Activated CD8-positive, alpha-beta memory T cell treated with anti-CD3 and anti-CD28 coated beads, Interleukin-2, amount 50 U/mL, for 4 hours (primary cell): ENCODE measurements around the gene TIE1.
A peak's percentile ranks its signal among the peaks of the same experiment; 100 is the strongest.

Experiments
- DNase-seq: peaks from one replicate; pipeline ENCODE4 v3.0.0-alpha.2; 2020

TIE1 gene

DNA sequence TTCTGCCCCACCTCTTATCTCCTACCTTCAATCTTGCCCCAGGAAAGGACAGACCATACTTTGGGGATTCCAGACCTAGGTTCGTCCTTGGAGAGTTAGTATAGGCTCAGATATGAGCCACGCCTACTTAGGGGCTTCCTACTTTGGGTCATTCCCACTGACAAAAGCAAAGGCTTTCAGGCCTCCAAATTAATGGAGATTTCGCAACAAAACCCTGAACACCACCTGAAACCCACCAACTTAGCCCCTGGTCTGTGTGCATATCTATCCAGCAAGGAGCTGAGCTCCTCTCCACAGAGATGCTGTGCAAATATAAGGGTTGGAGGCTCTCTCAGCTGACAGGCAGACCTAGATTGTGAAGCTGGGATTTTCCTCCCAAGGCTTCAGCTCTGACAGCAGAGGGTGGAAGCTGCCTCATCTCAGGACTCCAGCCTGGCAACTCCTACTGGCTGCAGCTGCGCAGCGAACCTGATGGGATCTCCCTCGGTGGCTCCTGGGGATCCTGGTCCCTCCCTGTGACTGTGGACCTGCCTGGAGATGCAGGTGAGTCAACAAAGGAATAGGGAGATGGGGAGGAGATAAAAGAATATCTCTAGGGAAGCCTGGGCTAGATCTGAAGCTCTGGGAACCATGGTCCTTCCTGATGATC, 38.9 kb downstream of the TIE1 start:
- DNase-seq = no peak

DNA sequence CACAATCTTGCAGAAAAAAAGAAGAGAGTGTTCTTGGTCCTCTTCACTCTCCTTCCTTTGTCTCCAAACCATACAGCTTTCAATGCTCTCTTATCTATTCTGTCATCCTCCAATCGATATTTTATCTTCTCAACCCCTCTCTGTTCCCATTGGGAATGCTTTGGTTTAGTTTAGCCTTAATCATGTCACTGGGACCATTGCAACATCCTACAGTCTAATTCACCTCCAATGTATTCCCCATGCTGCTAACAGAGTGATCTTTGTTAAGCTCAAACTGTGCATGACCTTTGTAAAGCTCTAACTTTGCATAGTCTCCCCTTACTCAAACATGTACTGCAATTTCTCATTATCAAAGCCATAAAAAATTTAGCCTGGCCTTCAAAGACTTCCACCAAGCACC, 39.8 kb downstream of the TIE1 start:
- no peak for DNase-seq

DNA sequence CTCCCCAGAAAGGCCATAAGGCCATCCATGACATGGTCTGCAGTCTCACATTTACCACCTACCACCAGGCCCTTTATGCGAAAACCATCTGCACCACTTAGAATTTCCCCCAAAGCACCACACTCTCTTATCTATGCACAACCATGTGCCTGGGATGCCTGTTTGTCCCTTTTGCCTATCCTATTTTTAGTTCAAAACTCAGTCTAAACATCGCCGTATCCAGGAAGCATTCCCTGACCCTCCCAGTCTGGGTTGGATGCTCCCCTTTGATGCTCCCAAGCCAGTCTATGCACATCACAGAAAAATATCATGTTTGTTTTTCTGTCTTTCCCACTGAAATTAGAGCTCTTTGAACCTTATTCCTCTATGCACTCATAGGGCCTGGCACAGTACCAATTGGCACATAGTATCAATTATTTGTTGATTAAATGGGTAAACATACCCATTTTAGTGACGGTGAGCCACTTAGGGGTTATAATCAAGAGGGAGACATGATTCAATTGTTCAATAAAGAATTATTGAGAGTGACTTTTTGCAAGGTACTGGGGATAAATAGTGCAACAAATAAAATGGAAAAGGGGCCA, 43.6 kb downstream of the TIE1 start:
- no peak for DNase-seq

DNA sequence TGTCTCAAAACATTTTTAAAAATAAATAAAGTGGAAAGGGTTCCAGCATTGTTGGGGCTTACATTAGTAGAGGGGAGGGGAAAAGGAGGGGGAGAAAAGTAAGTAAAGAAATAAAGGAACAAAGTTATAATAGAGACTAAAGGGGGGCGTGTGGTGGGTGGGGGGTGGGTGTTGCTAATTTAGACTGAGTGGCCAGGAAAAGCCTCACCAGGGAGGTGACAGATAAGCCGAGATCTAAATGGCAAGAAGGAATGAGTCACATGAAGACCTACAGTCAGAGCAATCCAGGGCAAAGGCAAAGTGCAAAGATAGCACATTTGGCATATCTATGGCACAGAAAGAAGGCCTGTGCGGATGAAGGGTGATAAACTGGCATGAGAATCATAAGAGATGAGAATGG, 44.3 kb downstream of the TIE1 start:
- DNase-seq = no peak

DNA sequence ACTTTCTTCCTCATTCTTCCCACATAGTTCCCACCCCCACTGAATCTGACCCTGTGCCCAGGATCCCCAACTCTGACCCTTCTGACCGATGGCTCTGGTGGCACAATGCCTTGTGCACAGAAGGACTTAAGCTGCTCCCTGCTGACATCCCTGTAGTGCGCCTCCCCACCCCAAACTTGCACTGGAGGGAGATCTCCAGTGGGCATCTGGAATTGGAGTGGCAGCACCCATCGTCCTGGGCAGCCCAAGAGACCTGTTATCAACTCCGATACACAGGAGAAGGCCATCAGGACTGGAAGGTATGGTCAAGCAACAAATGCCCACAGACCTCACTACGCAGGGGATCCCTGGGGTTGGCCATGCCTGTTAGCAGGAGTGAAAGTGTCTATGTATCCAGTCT, 45.9 kb downstream of the TIE1 start:
- DNase-seq = no peak

DNA sequence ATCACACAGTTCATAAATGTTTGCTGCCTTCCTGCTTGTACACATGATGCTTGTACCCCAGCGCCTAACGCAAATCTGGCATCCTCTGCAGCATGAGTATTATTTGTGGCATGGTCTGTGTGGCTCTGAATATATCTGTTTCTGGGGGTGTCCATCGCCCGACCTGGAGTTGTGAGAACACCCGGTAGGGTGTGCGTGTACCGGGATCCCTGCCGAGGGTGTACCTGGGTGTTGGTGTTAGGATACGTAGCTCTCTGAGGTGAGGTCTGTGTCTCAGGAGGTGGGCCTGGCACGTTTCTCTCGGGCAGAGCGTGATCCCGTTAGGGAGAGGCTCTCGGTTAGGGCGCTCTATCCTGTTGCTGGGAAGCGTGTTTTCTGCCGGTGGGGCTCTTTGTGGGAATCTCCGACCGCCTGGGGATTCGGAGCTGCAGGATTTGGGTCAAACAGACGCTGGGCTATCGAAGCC, 47.6 kb downstream of the TIE1 start:
- DNase-seq = no peak

DNA sequence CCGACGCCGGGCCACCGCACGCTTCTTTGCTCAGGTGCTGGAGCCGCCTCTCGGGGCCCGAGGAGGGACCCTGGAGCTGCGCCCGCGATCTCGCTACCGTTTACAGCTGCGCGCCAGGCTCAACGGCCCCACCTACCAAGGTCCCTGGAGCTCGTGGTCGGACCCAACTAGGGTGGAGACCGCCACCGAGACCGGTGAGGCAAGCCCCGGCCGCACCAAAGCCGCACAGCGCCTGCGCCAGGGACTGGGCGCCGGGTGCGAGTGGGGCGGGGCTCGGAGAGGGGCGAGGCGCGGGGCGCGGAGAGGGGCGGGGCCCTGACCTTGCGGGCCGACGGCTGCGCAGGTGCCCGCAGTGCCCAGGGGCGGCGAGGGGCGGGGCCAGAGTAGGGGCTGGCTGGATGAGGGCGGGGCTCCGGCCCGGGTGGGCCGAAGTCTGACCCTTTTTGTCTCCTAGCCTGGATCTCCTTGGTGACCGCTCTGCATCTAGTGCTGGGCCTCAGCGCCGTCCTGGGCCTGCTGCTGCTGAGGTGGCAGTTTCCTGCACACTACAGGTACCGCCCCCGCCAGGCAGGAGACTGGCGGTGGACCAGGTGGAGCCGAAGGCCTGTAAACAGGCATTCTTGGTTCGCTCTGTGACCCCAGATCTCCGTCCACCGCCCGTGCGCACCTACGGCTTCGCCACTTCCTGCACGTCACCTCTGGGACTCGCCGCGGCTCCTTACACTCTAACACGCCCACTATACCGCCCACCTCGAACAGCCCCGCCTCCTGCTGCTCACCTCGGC, 48.2 kb downstream of the TIE1 start:
- DNase-seq = peak; percentile 55

DNA sequence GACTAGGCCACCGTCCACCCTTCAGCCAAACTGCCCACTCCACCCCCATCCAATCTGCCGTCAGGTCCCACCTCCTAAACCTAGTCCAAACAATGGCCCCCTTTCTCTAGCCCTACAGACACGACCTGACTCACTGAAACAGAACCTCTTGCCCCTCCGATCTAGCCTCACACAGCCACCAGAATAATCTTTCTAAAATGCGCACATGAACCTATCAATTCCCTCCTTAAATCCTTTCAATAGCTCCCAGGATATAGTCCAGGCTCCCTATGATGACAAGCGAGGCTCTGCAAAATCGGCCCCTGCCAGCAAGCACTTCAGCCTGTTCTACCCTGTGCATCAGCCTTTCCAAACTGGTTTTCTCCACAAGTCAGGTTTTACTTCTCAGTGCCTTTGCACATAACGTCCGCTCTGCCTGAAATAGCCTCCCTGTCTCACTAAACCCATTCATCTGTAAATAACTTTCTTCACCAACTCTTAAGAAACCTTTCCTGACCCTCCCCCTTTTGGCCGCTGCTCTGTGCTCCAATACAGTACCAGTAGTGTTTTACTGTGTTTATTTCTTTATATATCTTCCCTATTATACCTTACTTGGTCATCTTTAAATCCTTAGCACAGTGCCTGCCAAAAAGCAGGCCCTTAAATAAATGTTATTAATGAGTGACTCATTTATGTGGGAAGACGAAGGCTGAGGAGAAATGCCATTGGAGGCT, 49.0 kb downstream of the TIE1 start:
- DNase-seq = no peak

DNA sequence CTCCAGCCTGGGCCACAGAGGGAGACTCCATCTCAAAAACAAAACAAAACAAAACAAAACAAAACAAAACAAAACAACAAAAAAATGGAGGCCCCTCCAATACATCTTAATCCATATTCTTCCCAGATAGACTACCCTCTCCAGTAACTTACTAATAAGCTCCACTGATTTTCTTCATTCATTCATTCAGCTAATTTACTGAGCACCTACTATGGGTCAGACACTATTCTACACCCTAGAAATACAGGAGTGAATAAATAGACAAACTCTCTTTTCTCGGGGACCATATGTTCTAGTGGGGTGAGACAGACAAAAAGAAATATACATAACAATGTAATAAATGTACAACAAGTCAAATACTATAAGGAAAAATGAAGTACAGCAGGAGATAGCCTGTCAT, 50.2 kb downstream of the TIE1 start:
- no peak for DNase-seq

DNA sequence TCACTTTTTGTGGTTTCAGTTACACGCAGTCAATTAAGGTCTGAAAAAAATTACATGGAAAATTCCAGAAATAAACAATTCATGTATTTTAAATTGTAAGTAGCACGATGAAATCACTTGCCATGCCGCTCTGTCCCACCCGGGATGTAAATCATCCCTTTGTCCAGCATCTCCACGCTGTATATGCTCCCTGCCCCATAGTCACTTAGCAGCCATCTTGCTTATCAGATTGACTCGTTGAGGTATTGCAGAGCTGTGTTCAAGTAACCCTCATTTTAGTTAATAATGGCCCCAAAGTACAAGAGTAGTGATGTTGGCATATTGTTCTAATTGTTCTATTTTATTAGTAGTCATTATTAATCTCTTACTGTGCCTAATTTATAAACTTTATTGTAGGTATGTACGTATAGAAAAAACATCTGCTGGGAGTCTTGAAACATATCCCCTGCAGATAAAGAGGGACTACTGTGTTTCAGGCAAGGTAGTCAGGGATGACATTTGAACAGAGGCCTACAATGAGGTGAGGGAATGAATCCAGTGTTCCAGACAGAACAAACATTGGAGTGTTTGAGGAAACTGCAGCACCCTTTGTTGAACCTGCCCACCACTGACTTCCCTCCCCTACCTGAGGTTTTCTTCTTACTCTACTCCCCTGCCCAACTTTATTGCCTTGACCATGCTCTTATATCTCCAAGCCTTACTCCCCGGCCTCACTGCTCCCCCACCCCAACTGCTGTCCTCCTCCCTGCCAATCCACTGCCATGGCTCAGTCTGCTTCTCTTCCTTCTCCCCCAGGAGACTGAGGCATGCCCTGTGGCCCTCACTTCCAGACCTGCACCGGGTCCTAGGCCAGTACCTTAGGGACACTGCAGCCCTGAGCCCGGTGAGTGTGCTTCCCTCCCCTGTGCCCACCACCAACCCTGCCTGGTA, 50.9 kb downstream of the TIE1 start:
- no peak for DNase-seq

DNA sequence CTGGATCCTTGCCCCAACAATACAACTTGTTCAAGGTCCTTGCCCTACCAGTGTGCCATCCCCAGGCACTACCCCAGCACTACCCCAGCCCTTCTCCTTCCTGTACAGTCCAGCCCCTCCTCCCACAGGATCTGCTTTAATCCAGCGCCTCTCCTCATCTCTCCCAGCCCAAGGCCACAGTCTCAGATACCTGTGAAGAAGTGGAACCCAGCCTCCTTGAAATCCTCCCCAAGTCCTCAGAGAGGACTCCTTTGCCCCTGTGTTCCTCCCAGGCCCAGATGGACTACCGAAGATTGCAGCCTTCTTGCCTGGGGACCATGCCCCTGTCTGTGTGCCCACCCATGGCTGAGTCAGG, 51.5 kb downstream of the TIE1 start:
- DNase-seq = no peak

DNA sequence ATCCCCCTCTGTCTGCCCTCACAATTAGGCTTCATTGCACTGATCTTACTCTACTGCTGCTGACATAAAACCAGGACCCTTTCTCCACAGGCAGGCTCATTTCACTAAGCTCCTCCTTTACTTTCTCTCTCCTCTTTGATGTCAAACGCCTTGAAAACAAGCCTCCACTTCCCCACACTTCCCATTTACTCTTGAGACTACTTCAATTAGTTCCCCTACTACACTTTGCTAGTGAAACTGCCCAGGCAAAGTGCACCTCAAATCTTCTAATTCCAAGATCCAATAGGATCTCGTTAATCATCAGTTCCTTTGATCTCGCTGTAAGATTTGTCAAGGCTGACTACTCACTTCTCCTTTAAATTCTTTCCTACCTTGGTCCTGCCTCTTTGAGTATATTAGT, 52.1 kb downstream of the TIE1 start:
- no peak for DNase-seq

DNA sequence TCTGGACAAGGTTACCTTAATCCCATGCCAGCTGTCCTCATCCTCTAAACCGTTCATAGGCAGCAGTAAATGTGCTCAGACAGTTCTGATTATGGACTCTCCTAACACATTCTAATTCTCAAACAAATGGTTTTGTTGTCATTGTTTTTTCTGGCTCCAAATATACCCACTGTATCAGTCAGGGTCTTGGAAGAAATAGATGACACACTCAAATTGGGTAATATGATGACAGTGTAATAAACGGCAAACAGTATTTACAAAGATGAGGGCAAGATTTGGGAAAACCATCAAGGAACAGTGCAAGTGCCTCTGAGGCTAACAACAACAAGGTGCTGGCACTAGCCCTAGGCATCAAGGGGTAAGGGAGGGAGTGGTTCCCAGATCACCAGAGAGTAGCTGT, 53.7 kb downstream of the TIE1 start:
- DNase-seq = no peak

DNA sequence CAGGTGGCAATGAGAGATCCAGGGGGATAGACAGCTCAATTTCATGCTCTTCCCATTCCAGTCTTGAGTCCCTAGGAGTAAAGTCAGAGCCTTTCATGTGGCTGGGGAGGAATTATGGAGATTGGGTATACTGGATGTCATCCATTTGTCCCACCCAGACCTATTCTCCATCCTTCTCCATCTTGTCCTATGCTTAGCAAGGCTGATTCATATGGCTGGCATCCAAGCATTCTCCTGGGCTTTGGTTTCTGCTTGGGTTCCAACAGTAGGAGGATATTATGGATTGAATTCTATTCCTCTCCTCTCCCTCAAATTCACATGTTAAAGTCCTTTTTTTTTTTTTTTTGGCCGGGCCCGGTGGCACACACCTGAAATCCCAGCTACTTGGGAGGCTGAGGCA, 54.2 kb downstream of the TIE1 start:
- no peak for DNase-seq

DNA sequence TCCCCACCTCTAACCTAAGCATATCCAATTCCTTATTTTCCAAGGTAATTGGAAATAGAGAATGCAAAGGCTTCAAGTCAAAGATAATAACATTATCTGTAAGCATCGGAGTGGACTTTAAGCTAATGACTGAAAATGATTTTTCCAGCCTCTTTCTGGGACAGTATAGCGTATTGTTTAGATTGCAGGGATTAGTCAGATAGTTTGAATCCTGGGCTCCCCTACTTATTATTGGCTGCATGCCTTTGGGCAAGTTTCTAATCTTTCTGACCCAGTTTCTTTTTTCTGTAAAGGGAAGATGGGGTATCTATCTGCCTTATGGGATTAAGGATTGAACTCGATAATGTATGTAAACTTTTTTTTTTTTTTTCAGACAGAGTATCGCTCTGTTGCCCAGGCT, 56.5 kb downstream of the TIE1 start:
- no peak for DNase-seq

DNA sequence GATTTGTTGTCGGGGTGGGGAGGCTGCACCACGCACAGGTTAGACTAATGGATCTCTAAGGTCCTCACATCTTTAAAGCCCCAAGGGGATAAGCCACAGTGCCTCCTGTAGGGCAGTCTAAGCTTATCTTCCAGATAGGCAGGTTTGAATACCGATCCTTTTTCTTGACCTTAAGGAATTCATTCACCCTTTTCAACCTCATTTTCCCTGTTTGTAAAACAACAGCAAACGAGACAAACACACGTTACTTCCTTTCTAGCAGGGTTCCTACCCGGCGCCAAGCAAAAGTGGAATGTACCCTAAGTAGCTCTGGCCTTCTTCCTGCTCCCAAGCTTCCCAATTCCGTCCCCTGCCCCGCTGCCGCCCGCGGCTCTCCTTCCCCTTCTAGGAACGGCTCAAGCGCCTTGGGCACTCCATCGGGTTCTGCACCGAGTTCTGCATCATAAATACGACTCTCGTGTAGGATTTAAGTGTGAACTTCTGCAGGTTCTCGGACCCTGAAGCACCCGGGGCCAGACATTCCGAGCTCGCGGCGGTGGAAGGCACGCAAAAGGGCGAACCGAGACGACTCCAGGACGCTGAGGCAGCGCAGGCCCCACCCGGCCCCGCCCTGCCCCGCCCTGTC, 57.5 kb downstream of the TIE1 start:
- no peak for DNase-seq

DNA sequence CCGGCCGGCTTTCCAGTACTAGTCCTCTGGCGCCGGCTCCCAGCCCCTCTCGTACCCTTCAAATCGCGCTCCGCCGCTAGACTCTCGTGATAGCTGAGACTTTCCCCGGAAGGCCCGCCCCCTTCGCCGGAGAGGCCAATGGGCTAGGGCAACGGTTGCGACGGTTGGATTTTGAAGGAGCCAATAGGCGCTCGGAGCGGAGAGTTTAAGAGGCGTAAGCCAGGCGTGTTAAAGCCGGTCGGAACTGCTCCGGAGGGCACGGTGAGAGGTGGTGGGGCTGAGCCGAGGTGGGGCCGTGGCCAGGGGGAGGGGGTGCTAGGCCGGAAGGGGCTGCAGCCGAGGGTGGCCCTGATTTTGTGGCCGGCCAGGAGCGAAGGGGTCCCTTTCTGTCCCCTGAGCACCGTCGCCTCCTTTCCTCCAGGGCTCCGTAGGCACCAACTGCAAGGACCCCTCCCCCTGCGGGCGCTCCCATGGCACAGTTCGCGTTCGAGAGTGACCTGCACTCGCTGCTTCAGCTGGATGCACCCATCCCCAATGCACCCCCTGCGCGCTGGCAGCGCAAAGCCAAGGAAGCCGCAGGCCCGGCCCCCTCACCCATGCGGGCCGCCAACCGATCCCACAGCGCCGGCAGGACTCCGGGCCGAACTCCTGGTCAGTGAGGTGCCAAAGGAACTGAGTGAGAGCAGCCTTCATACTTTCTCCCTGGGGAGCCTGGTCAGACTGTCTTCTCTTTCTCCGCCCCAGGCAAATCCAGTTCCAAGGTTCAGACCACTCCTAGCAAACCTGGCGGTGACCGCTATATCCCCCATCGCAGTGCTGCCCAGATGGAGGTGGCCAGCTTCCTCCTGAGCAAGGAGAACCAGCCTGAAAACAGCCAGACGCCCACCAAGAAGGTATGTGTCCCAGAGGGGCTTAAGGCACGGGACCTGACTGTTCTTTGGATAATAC, 58.2 kb downstream of the TIE1 start, which contains the start of gene CDC20:
TSS of gene CDC20 (plus strand) at position 236 of the 948 bp plus-strand sequence. CDS start at position 471, 235 bp downstream.
- peak; percentile 98 for DNase-seq

DNA sequence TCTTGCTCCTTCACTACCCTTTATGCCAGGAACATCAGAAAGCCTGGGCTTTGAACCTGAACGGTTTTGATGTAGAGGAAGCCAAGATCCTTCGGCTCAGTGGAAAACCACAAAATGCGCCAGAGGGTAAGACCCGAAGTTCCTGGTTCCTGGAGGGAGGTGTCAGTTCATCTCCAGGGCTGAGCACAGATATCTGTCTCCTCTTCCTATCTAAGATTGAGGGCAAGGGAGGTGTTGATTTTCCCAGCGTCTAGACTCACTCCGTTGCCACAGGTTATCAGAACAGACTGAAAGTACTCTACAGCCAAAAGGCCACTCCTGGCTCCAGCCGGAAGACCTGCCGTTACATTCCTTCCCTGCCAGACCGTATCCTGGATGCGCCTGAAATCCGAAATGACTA, 58.9 kb downstream of the TIE1 start:
- DNase-seq = no peak

DNA sequence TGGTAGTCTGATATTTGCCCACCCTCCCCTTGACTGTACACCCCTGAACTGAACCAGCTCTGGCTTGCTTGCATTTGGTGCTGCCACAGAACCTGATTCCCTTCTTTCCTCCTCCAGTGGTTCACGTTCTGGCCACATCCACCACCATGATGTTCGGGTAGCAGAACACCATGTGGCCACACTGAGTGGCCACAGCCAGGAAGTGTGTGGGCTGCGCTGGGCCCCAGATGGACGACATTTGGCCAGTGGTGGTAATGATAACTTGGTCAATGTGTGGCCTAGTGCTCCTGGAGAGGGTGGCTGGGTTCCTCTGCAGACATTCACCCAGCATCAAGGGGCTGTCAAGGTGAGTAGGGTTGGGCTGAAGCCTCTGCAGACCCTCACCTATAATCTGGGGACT, 59.8 kb downstream of the TIE1 start:
- DNase-seq = no peak

DNA sequence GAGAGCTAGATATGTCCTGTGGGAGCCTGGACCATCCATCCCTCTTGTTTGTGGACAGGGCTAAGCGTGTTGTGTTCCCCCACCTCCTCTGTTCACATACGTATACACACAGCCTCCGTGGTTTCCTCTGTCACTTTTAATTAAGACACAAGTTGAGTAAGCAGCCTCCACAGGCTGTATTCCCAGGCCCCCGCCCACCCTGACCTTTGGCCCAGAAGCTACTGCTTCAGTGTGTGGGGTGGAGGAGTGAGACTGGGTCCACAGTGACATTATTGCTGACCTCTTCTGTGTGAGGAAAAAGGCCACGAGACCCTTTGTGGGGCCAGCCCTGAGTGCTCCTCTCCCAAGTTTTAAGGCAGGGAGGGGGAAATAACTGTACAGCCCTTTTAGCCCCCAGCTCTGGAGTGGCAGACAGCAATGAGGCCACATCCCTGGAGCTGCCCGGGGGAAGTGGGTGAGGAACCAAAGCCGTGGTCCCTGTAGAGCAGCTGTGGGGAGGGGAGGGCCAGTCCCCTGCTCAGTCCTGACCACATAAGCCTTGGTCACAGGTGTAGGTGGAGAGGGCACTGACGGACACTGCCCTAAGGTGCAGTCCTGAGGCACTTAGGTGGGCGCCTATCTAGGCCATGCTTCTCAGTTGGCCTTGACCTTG, 62.6 kb downstream of the TIE1 start:
- DNase-seq = no peak
